BJ (cell line): ENCODE measurements around the gene COL27A1. TPM values are rescaled to one million over a fixed set of nuclear protein-coding genes. Genes with fewer than 3 reads are reported as not detected.

Source experiments
- CTCF ChIA-PET: fragments of 350-600 bp; formaldehyde crosslinking; extraction: SDS; loops from one replicate; lab custom pipeline; 2021; ENCODE audit warnings: antibody characterized with exemption, inconsistent platforms; lab: Yijun Ruan, JAX
- POLR2A ChIA-PET: fragments of 300-600 bp; sonication (Branson Sonifier 250); formaldehyde crosslinking; extraction: SDS; loops from one replicate; lab custom pipeline; 2021; ENCODE audit warnings: antibody characterized with exemption; lab: Charles Lee
- DNase-seq: peaks from one replicate; pipeline ENCODE4 v3.0.0-alpha.2; 2011; ENCODE audit warnings: low read depth
- H3K27me3 ChIP-seq: 2 replicates; pipeline ENCODE4 v1.6.0; 2011; ENCODE audit warnings: low read length; ENCODE audit not compliant: control insufficient read depth, insufficient read depth
- H3K36me3 ChIP-seq: 2 replicates; pipeline ENCODE4 v1.5.1; 2011; ENCODE audit warnings: low read length; ENCODE audit not compliant: control insufficient read depth, insufficient read depth
- H3K4me3 ChIP-seq: 2 replicates; pipeline ENCODE4 v1.5.1; 2011; ENCODE audit warnings: low read depth, mild to moderate bottlenecking, control low read depth, low read length
- polyA plus RNA-seq: library from polyadenylated mRNA; depleted of rRNA; stranded (reverse); fragments of >200 nt; gene quantifications from 2 replicates; pipeline ENCODE4 v1.2.3, GENCODE V29; 2011
- TF ChIP-seq, protein P1 (sequence below): IDR thresholded peaks from 2 replicates; pipeline ENCODE4 v1.5.1; 2011; ENCODE audit warnings: low read depth, mild to moderate bottlenecking, control low read depth, inconsistent platforms, low read length, moderate library complexity; ENCODE audit not compliant: insufficient read depth

The COL27A1 gene
- polyA plus RNA-seq, 1 experiment, result 16.6 TPM

DNA sequence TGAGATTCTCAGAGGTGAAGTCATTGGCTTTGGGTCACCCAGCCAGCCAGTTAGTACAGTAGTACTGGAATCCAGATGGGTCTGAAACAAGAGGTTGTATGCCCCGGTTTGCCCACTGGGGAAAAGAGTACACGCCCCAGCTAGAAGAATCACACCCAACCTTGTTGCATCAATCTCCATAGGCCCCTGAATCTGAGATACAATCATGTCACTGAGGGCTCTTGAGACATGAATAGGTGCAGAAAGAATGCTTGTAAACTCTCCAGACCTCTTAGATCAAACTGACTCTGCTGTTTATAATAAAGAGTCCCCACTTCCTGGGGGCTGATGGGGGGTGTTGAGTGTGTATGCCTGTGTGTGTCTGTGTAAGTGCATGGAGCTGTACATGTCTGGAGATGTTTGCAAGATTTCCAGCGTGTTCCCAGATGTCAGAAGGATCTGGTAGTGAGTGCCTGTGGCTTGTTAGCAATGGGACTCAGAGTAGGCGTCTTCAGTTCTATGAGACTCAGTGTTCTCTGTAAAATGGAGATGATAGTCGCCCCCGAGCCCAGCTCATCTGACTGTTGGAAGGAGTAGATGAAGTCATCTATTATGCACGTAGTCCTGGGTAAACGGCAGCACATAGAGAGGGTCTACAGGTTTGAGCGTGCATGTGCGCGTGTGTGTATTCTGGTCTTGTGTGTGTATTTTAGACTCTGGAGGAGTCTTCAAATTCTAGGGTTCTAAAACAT is 48.2 kb downstream of the COL27A1 start:
- ChIA-PET CTCF (interaction anchor here (1.5 to 2.1 kb wide), 2 partner anchors 87 to 95 kb away, joined by 6 to 7 read pairs; no protein-coding TSS in a partner anchor), POLR2A (no interaction called here)
- H3K36me3 ChIP-seq, result peaks cover 8% of the 10 kb centered on the region
- H3K4me3 ChIP-seq, result no peak overlapping the region
- TF ChIP-seq, protein P1, sequence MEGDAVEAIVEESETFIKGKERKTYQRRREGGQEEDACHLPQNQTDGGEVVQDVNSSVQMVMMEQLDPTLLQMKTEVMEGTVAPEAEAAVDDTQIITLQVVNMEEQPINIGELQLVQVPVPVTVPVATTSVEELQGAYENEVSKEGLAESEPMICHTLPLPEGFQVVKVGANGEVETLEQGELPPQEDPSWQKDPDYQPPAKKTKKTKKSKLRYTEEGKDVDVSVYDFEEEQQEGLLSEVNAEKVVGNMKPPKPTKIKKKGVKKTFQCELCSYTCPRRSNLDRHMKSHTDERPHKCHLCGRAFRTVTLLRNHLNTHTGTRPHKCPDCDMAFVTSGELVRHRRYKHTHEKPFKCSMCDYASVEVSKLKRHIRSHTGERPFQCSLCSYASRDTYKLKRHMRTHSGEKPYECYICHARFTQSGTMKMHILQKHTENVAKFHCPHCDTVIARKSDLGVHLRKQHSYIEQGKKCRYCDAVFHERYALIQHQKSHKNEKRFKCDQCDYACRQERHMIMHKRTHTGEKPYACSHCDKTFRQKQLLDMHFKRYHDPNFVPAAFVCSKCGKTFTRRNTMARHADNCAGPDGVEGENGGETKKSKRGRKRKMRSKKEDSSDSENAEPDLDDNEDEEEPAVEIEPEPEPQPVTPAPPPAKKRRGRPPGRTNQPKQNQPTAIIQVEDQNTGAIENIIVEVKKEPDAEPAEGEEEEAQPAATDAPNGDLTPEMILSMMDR, result no peak
- DNase-seq, result no peak
- H3K27me3 ChIP-seq, result no peaks in the 10 kb centered on the region

DNA sequence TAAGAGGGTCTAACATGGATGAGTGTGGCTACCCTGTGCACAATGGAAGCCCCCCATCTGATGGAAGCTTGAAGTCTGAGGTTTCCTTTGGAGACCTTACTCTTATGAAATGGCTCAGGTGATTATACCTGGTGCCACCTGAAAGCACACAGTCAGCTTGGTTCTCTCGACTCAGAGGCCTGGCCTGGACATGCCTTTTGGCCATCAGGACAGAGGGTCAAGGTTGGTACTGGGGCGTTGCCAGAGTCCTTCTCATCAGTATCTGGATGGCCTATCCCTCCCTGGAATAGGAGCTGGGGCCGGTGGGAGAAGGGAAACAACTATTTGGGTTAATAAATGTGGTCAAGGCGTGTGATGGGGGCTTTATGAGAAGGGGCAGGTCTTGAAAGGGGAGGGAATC is 48.9 kb downstream of the COL27A1 start:
- Histone ChIP-seq H3K4me3 (no peak overlapping the region), H3K27me3 (no peaks in the 10 kb centered on the region), H3K36me3 (peaks cover 9% of the 10 kb centered on the region)
- ChIA-PET POLR2A (no interaction called here), CTCF (interaction anchor here (1.5 to 2.1 kb wide), 2 partner anchors 87 to 96 kb away, joined by 6 to 7 read pairs; no protein-coding TSS in a partner anchor)
- no peak for DNase-seq
- TF ChIP-seq, protein P1, result no peak

DNA sequence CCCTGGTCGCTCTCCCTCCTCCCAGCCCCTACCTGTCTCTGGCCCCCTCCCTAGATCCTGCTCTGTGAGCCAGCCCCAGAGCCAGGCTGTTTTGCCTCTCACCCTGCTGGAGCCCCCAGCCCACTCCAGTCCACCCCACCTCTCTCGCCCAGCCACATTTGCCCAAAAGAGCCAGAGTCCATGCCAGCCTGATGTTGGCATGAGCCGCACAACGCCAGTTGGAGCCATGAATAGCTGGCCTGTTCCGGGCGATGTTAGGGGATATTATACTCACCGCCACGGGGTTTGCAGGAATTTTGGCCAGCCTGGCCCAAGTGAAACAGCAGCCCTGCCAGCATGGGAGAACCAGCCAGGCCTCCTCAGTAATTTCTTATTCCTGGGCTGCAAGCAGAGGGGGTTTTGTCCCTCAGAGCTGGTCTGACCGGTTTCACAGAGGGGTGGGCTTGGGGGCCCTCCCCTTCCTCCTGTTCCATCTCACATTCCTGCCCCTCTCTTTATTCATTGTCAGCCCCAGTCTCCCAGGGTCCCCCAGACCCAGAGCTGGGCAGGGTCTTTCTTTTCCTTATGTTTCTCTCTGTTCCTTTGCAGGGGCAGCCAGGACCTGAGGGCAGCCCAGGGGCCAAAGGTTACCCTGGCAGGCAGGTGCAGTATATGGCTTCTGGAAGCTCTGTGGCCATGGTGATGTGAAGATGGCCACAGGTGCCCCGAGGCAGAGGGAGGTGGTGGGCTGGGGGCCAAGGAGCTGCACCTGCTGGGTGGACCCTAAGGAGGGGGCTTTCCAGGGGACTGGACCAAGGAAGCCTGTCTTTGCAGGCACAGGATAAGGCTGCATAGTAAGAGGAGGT is 50.1 kb downstream of the COL27A1 start:
- H3K27me3 ChIP-seq, result no peaks in the 10 kb centered on the region
- DNase-seq, result no peak
- peaks cover 13% of the 10 kb centered on the region for H3K36me3 ChIP-seq
- ChIA-PET CTCF (interaction anchor here (1.2 kb wide), 1 partner anchor 18 kb away, joined by 3 read pairs; no protein-coding TSS in a partner anchor), POLR2A (no interaction called here)
- H3K4me3 ChIP-seq, result no peak overlapping the region
- TF ChIP-seq, protein P1, result no peak

DNA sequence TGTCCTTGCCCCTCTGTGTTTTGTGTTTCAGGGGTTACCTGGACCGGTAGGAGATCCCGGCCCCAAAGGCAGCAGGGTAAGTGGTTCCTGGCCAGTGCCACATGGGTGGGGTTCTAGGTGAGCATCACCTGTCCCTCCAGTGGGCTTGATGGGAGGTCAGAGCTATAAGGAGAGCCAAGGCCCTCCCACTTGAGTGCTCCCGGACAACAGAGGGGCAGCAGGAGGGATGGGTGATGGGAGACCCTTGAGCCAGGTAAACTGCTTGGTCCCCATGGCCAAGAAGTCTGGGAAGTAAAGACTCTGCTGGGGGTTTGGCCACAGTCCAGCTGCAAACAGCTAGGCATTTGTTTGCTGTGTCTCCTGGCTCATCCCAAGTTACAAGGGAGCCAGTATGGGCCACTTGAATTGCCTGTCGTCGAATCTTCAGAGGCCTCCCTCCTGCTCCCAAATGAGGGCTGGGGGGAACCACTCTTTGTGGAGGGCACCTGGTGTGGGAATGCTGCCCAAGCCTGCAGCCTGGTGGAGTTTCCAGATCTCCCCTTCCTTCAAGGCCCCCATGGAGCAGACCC is 51.0 kb downstream of the COL27A1 start:
- POLR2A ChIA-PET, result interaction anchor here (0.6 kb wide), 1 partner anchor 55 kb away, joined by 4 read pairs; no protein-coding TSS in a partner anchor
- DNase-seq, result no peak
- Histone ChIP-seq H3K4me3 (no peak overlapping the region), H3K36me3 (peaks cover 20% of the 10 kb centered on the region), H3K27me3 (no peaks in the 10 kb centered on the region)
- CTCF ChIA-PET, result interaction anchor here (1.0 to 2.0 kb wide), 4 partner anchors 17 to 98 kb away, joined by 3 to 6 read pairs (median 4); partner anchors contain the start of gene COL27A1
- TF ChIP-seq, protein P1, result no peak
